ENCODE measurements around the gene C12orf42. TPM values are rescaled to one million over a fixed set of nuclear protein-coding genes. Genes with fewer than 3 reads are reported as not detected.

Gene C12orf42
- total and polyA plus RNA-seq, 2 of the 4 experiments (the other 2 are of a cell fraction), result not detected

GRCh38 chr12:103334466-103334865 is 161.3 kb downstream of the C12orf42 start:
- Histone ChIP-seq H3K79me1 (ENCODE audit: low read depth in 1 of 2, low read length in 2 of 2) (no peaks in the 10 kb centered on the region), H2BK120ac (ENCODE audit: low read depth, low read length) (no peak overlapping the region), H4K91ac (ENCODE audit: insufficient read depth, low read depth, low read length) (no peak overlapping the region), H2BK20ac (ENCODE audit: low read depth, low read length) (no peak overlapping the region), H3K36me3 (ENCODE audit: control insufficient read depth, insufficient read depth, low read length) (no peaks in the 10 kb centered on the region), H3K4me3 (ENCODE audit: insufficient read depth, low read depth, low read length) (no peak overlapping the region), H3K4me2 (ENCODE audit: low read depth, low read length) (no peak overlapping the region), H3K14ac (replicated peaks; ENCODE audit: low read depth, low read length) (no peak overlapping the region), H4K20me1 (ENCODE audit: insufficient read depth, low read length) (no peaks in the 10 kb centered on the region), H2AFZ (replicated peaks; ENCODE audit: low read length, poor library complexity) (no peak overlapping the region), H2BK5ac (ENCODE audit: low read depth, low read length, poor library complexity, severe bottlenecking) (no peak overlapping the region), H3K27ac (ENCODE audit: insufficient read depth, low read length) (no peak overlapping the region), H3K4ac (ENCODE audit: low read depth, low read length) (no peak overlapping the region), H3K56ac (ENCODE audit: extremely low read depth, insufficient read depth, low read length) (no peak overlapping the region), H3K18ac (ENCODE audit: low read depth, low read length) (no peak overlapping the region), H3K23ac (ENCODE audit: low read depth, low read length) (no peak overlapping the region), H3K9ac (ENCODE audit: low read depth, low read length) (no peak overlapping the region), H4K8ac (ENCODE audit: low read depth in 2 of 2, low read length in 2 of 2) (no peak overlapping the region), H2AK9ac (replicated peaks; ENCODE audit: low read depth, low read length, poor library complexity) (no peak overlapping the region), H2AK5ac (ENCODE audit: low read depth, low read length) (no peak overlapping the region), H3K27me3 (ENCODE audit: control insufficient read depth, insufficient read depth, low read length) (no peaks in the 10 kb centered on the region), H4K5ac (ENCODE audit: low read depth, low read length) (no peak overlapping the region), H3K9me3 (ENCODE audit: control insufficient read depth, insufficient read depth, low read length) (peaks cover 7% of the 10 kb centered on the region; the same call in 1 of the 2 replicates), H3K4me1 (ENCODE audit: control insufficient read depth, insufficient read depth, low read length) (no peaks in the 10 kb centered on the region), H2BK15ac (ENCODE audit: low read depth, low read length) (no peak overlapping the region), H3K9me1 (ENCODE audit: insufficient read depth, low read length) (no peaks in the 10 kb centered on the region)
- WGBS, 2 experiments (ENCODE audit: extremely low coverage in 2 of 2, insufficient read length in 1 of 2), result 17% methylated on average over 5 of the region's 13 CpGs; no CpG with 5 or more reads in 1 of the 2 experiments
- ATAC-seq (ENCODE audit: low read depth), result no peak
- TF ChIP-seq MAZ (IDR thresholded peaks at IDR 0.05; ENCODE audit: borderline replicate concordance, low read depth, low read length) (no peak), POLR2A (IDR thresholded peaks at IDR 0.05; ENCODE audit: low read depth, low read length) (no peak), CEBPB (IDR thresholded peaks at IDR 0.05; ENCODE audit: low read depth, low read length) (no peak), RAD21 (IDR thresholded peaks at IDR 0.05; ENCODE audit: low read length) (no peak), CHD1 (IDR thresholded peaks at IDR 0.05; ENCODE audit: low read depth, low read length) (no peak), FOS (IDR thresholded peaks at IDR 0.05; ENCODE audit: low read depth, low read length) (no peak), NFE2L2 (IDR thresholded peaks at IDR 0.05; ENCODE audit: low read depth, low read length) (no peak), ELK1 (IDR thresholded peaks at IDR 0.05; ENCODE audit: borderline replicate concordance, low read depth, low read length) (no peak), USF2 (IDR thresholded peaks at IDR 0.05; ENCODE audit: low read depth, low read length) (no peak), MXI1 (IDR thresholded peaks at IDR 0.05; ENCODE audit: borderline replicate concordance, low read depth, low read length) (no peak), SMC3 (IDR thresholded peaks at IDR 0.05; ENCODE audit: low read depth, low read length) (no peak), RFX5 (IDR thresholded peaks at IDR 0.05; ENCODE audit: low read depth, low read length) (no peak)
- in situ Hi-C loops (cut with MboI; ENCODE audit: low sequenced_read_pairs), result no loop called here
- POLR2A ChIA-PET (ENCODE audit: unreplicated experiment), result no interaction called here
- DNase-seq, result no peak
- intact Hi-C loops (cut with micrococcal nuclease), result no loop called here
- BruUV-seq (replicated peaks), result no TSS peak
- CTCF ChIA-PET, result no interaction called here
- dilution Hi-C loops (cut with HindIII; ENCODE audit: low sequenced_read_pairs, unreplicated experiment), result no loop called here

Data from IMR-90 (cell line).